OCI-LY1 (cell line): ENCODE data around the gene CFAP46.

Experiments used
- H2AFZ ChIP-seq: fragments of 200-600 bp; sonication (generic), shearing (Covaris generic); 2 replicates; pipeline ENCODE4 v1.6.0; 2014; ENCODE audit warnings: antibody characterized with exemption, mild to moderate bottlenecking, low read length
- H3F3A ChIP-seq: fragments of 200-600 bp; sonication (generic), shearing (Covaris generic); 2 replicates; pipeline ENCODE4 v1.6.0; 2014; ENCODE audit warnings: mild to moderate bottlenecking, antibody characterized with exemption, low read length, moderate library complexity; ENCODE audit not compliant: insufficient read depth
- H3K27ac ChIP-seq: fragments of 200-600 bp; sonication (generic); 2 replicates; pipeline ENCODE4 v1.5.1; 2014; ENCODE audit warnings: low read length, mixed run types, mild to moderate bottlenecking, low read depth; ENCODE audit not compliant: poor library complexity, severe bottlenecking
- H3K27me3 ChIP-seq: fragments of 200-600 bp; sonication (generic); 2 replicates; pipeline ENCODE4 v1.6.0; 2014; ENCODE audit warnings: antibody characterized with exemption, mild to moderate bottlenecking, low read length, moderate library complexity; ENCODE audit not compliant: insufficient read depth
- H3K36me3 ChIP-seq: fragments of 200-600 bp; sonication (generic); 2 replicates; pipeline ENCODE4 v1.6.1; 2014; ENCODE audit warnings: mild to moderate bottlenecking, antibody characterized with exemption, low read length, moderate library complexity, mixed read lengths; ENCODE audit not compliant: insufficient read depth
- H3K4me1 ChIP-seq: fragments of 200-600 bp; sonication (generic); 2 replicates; pipeline ENCODE4 v1.5.1; 2014; ENCODE audit warnings: mild to moderate bottlenecking, low read length, moderate library complexity; ENCODE audit not compliant: insufficient read depth, severe bottlenecking
- H3K4me2 ChIP-seq: fragments of 200-600 bp; sonication (generic), shearing (Covaris generic); 2 replicates; pipeline ENCODE4 v1.6.1; 2014; ENCODE audit warnings: low read length
- H3K4me3 ChIP-seq: fragments of 200-600 bp; sonication (generic); 2 replicates; pipeline ENCODE4 v1.5.1; 2014; ENCODE audit warnings: low read length, low read depth, mild to moderate bottlenecking, mixed read lengths; ENCODE audit not compliant: poor library complexity, severe bottlenecking
- H3K79me2 ChIP-seq: fragments of 200-600 bp; shearing (Covaris generic); 2 replicates; pipeline ENCODE4 v1.6.1; 2016; ENCODE audit warnings: mixed run types, low read length, mixed read lengths; ENCODE audit not compliant: insufficient read depth
- H3K9ac ChIP-seq: fragments of 200-600 bp; sonication (generic), shearing (Covaris generic); 2 replicates; pipeline ENCODE4 v1.6.1; 2014; ENCODE audit warnings: mild to moderate bottlenecking, low read length, mixed read lengths
- H3K9me2 ChIP-seq: fragments of 200-600 bp; sonication (generic), shearing (Covaris generic); 2 replicates; pipeline ENCODE4 v1.6.1; 2014; ENCODE audit warnings: low read depth, mild to moderate bottlenecking, low read length, mixed read lengths
- H3K9me3 ChIP-seq: fragments of 200-600 bp; shearing (Covaris generic); 2 replicates; pipeline ENCODE4 v1.6.1; 2014; ENCODE audit warnings: low read length, mixed read lengths
- H4K20me1 ChIP-seq: fragments of 200-600 bp; sonication (generic), shearing (Covaris generic); 2 replicates; pipeline ENCODE4 v1.6.0; 2016; ENCODE audit warnings: mild to moderate bottlenecking, low read length; ENCODE audit not compliant: insufficient read depth
- CTCF ChIP-seq: fragments of 200-600 bp; sonication (generic), shearing (Covaris generic); IDR thresholded peaks from 2 replicates; pipeline ENCODE4 v1.5.1; 2017; ENCODE audit warnings: mild to moderate bottlenecking, antibody characterized with exemption, low read length, moderate library complexity, mixed read lengths
- EZH2 ChIP-seq: fragments of 200-600 bp; sonication (generic), shearing (Covaris generic); IDR thresholded peaks from 2 replicates; pipeline ENCODE4 v1.8.0; 2017; ENCODE audit warnings: borderline replicate concordance, mixed run types, mild to moderate bottlenecking, antibody characterized with exemption, low read length, moderate library complexity, mixed read lengths

The CFAP46 gene

GRCh38 chr10:132942101-132943057 lies at the start of gene CFAP46:
CFAP46 (minus strand) TSS chr10:132942570; CDS start chr10:132942484, 86 bp downstream.
- no peaks in the 10 kb centered on the region for H3K27me3 ChIP-seq
- no peak within 1 kb of the TSS for H3K9ac ChIP-seq
- TF ChIP-seq CTCF (no peak), EZH2 (no peak)
- no peaks in the 10 kb centered on the region for H3K36me3 ChIP-seq
- H3K9me3 ChIP-seq, result no peaks in the 10 kb centered on the region
- no peaks in the 10 kb centered on the region for H3F3A ChIP-seq
- H3K4me2 ChIP-seq, result no peak within 1 kb of the TSS
- H3K4me3 ChIP-seq, result no peak within 1 kb of the TSS
- no peak within 1 kb of the TSS for H2AFZ ChIP-seq
- no peaks in the 10 kb centered on the region for H4K20me1 ChIP-seq
- H3K9me2 ChIP-seq, result no peaks in the 10 kb centered on the region
- no peak within 1 kb of the TSS for H3K27ac ChIP-seq
- H3K79me2 ChIP-seq, result no peaks in the 10 kb centered on the region
- H3K4me1 ChIP-seq, result no peaks in the 10 kb centered on the region

GRCh38 chr10:132991706-132992432 lies 49.5 kb upstream of the CFAP46 start:
- TF ChIP-seq CTCF (no peak), EZH2 (no peak)

GRCh38 chr10:132990684-132991545 lies 48.5 kb upstream of the CFAP46 start:
- Histone ChIP-seq H3K9ac (no peak overlapping the region), H3K36me3 (no peaks in the 10 kb centered on the region), H3F3A (no peaks in the 10 kb centered on the region), H3K4me3 (no peak overlapping the region), H3K9me2 (no peaks in the 10 kb centered on the region), H3K79me2 (no peaks in the 10 kb centered on the region), H3K4me1 (no peaks in the 10 kb centered on the region), H4K20me1 (no peaks in the 10 kb centered on the region), H3K27me3 (no peaks in the 10 kb centered on the region), H3K4me2 (no peak overlapping the region), H3K9me3 (no peaks in the 10 kb centered on the region), H2AFZ (no peak overlapping the region), H3K27ac (no peak overlapping the region)
- TF ChIP-seq EZH2 (no peak), CTCF (no peak)

More at GRCh38 chr10:132991706-132992432, 49.5 kb upstream of the CFAP46 start:
- Histone ChIP-seq H3K36me3 (no peaks in the 10 kb centered on the region), H3K27me3 (no peaks in the 10 kb centered on the region), H3K4me1 (no peaks in the 10 kb centered on the region), H2AFZ (no peak overlapping the region), H4K20me1 (no peaks in the 10 kb centered on the region), H3K9ac (no peak overlapping the region), H3K79me2 (no peaks in the 10 kb centered on the region), H3K4me3 (no peak overlapping the region), H3K9me3 (no peaks in the 10 kb centered on the region), H3K27ac (no peak overlapping the region), H3K4me2 (no peak overlapping the region), H3F3A (no peaks in the 10 kb centered on the region), H3K9me2 (no peaks in the 10 kb centered on the region)
